Measurements from ENCODE around the gene GPR132.

GPR132 gene

GRCh38 chr14:105069871-105070759, 4.9 kb upstream of the GPR132 start:
- no peak for TF ChIP-seq SP1 (IDR thresholded peaks at IDR 0.05)
- TF ChIP-seq ARNT (IDR thresholded peaks at IDR 0.05), result no peak
- no peak for TF ChIP-seq BHLHE40 (IDR thresholded peaks at IDR 0.05; ENCODE audit: borderline replicate concordance)
- TF ChIP-seq PKNOX1 (IDR thresholded peaks at IDR 0.05), result no peak
- no peak for TF ChIP-seq TARDBP (IDR thresholded peaks at IDR 0.05)
- TF ChIP-seq HDGF (IDR thresholded peaks at IDR 0.05; ENCODE audit: borderline replicate concordance), result no peak
- TF ChIP-seq FOXM1 (IDR thresholded peaks at IDR 0.05; ENCODE audit: borderline replicate concordance), result no peak
- no peak for TF ChIP-seq ELF4 (IDR thresholded peaks at IDR 0.05)
- no peak for TF ChIP-seq NFRKB (IDR thresholded peaks at IDR 0.05)
- no peak for TF ChIP-seq SUZ12 (IDR thresholded peaks at IDR 0.05)
- no peak for TF ChIP-seq LEF1 (IDR thresholded peaks at IDR 0.05; ENCODE audit: borderline replicate concordance)
- TF ChIP-seq ZNF384 (IDR thresholded peaks at IDR 0.05), result no peak
- no peak for TF ChIP-seq CTBP1 (IDR thresholded peaks at IDR 0.05; ENCODE audit: borderline replicate concordance)
- no peak for TF ChIP-seq FOXA1 (IDR thresholded peaks at IDR 0.05)
- no peak for TF ChIP-seq L3MBTL2 (conservative IDR thresholded peaks at IDR 0.05)
- TF ChIP-seq FOXK2 (IDR thresholded peaks at IDR 0.05), result no peak
- ChIA-PET POLR2A (interaction anchor here (1.0 to 1.7 kb wide), 2 partner anchors 8 to 12 kb away, joined by 3 to 5 read pairs; no protein-coding TSS in a partner anchor), CTCF (no interaction called here)
- no peak for DNase-seq (ENCODE audit: extremely low spot score)

- CTCF ChIA-PET, result no interaction called here
- TF ChIP-seq CTBP1 (IDR thresholded peaks at IDR 0.05; ENCODE audit: borderline replicate concordance) (no peak), FOXA1 (IDR thresholded peaks at IDR 0.05) (no peak), L3MBTL2 (conservative IDR thresholded peaks at IDR 0.05) (no peak), SUZ12 (IDR thresholded peaks at IDR 0.05) (no peak), LEF1 (IDR thresholded peaks at IDR 0.05; ENCODE audit: borderline replicate concordance) (no peak), ZNF384 (IDR thresholded peaks at IDR 0.05) (no peak), NFRKB (IDR thresholded peaks at IDR 0.05) (no peak), SP1 (IDR thresholded peaks at IDR 0.05) (no peak), BHLHE40 (IDR thresholded peaks at IDR 0.05; ENCODE audit: borderline replicate concordance) (no peak), PKNOX1 (IDR thresholded peaks at IDR 0.05) (no peak), ARNT (IDR thresholded peaks at IDR 0.05) (no peak), ELF4 (IDR thresholded peaks at IDR 0.05) (no peak), TARDBP (IDR thresholded peaks at IDR 0.05) (no peak), FOXK2 (IDR thresholded peaks at IDR 0.05) (no peak), HDGF (IDR thresholded peaks at IDR 0.05; ENCODE audit: borderline replicate concordance) (no peak)
- POLR2A ChIA-PET, result no interaction called here
- no peak for DNase-seq (ENCODE audit: extremely low spot score)
Observed at GRCh38 chr14:105069522-105069870, 4.3 kb upstream of the GPR132 start.

GRCh38 chr14:105068818-105069217, 3.6 kb upstream of the GPR132 start:
- TF ChIP-seq PKNOX1 (IDR thresholded peaks at IDR 0.05) (no peak), TARDBP (IDR thresholded peaks at IDR 0.05) (no peak), HDGF (IDR thresholded peaks at IDR 0.05; ENCODE audit: borderline replicate concordance) (no peak), CTBP1 (IDR thresholded peaks at IDR 0.05; ENCODE audit: borderline replicate concordance) (no peak), LEF1 (IDR thresholded peaks at IDR 0.05; ENCODE audit: borderline replicate concordance) (no peak), FOXA1 (IDR thresholded peaks at IDR 0.05) (no peak), ZNF384 (IDR thresholded peaks at IDR 0.05) (no peak), BHLHE40 (IDR thresholded peaks at IDR 0.05; ENCODE audit: borderline replicate concordance) (no peak), SP1 (IDR thresholded peaks at IDR 0.05) (no peak), ELF4 (IDR thresholded peaks at IDR 0.05) (no peak), FOXM1 (IDR thresholded peaks at IDR 0.05; ENCODE audit: borderline replicate concordance) (no peak), ARNT (IDR thresholded peaks at IDR 0.05) (no peak), FOXK2 (IDR thresholded peaks at IDR 0.05) (no peak), NFRKB (IDR thresholded peaks at IDR 0.05) (no peak), SUZ12 (IDR thresholded peaks at IDR 0.05) (no peak), L3MBTL2 (conservative IDR thresholded peaks at IDR 0.05) (no peak)
- ChIA-PET CTCF (no interaction called here), POLR2A (no interaction called here)
- no peak for DNase-seq (ENCODE audit: extremely low spot score)

- ChIA-PET POLR2A (no interaction called here), CTCF (interaction anchor here (0.6 kb wide), 1 partner anchor 99 kb away, joined by 3 read pairs; no protein-coding TSS in a partner anchor)
- no peak for DNase-seq (ENCODE audit: extremely low spot score)
Observed at GRCh38 chr14:105067969-105068301, 2.7 kb upstream of the GPR132 start.

More at GRCh38 chr14:105067969-105068301, 2.7 kb upstream of the GPR132 start:
- no peak for TF ChIP-seq CTBP1 (IDR thresholded peaks at IDR 0.05; ENCODE audit: borderline replicate concordance)
- TF ChIP-seq SUZ12 (IDR thresholded peaks at IDR 0.05), result no peak
- no peak for TF ChIP-seq PKNOX1 (IDR thresholded peaks at IDR 0.05)
- TF ChIP-seq ARNT (IDR thresholded peaks at IDR 0.05), result no peak
- TF ChIP-seq FOXM1 (IDR thresholded peaks at IDR 0.05; ENCODE audit: borderline replicate concordance), result no peak
- TF ChIP-seq ELF4 (IDR thresholded peaks at IDR 0.05), result no peak
- no peak for TF ChIP-seq LEF1 (IDR thresholded peaks at IDR 0.05; ENCODE audit: borderline replicate concordance)
- no peak for TF ChIP-seq FOXK2 (IDR thresholded peaks at IDR 0.05)
- no peak for TF ChIP-seq SP1 (IDR thresholded peaks at IDR 0.05)
- TF ChIP-seq BHLHE40 (IDR thresholded peaks at IDR 0.05; ENCODE audit: borderline replicate concordance), result no peak
- TF ChIP-seq NFRKB (IDR thresholded peaks at IDR 0.05), result no peak
